HCT116 (cell line): ENCODE data around the gene LCE6A. TPM values are rescaled to one million over a fixed set of nuclear protein-coding genes. Genes with fewer than 3 reads are reported as not detected.

Source experiments
- ATAC-seq: fragments of 200-7000 bp; cut with Tn5 transposase; 2 replicates; pipeline ENCODE4 v1.9.1; 2020; ENCODE audit warnings: mild to moderate bottlenecking, moderate library complexity
- BruUV-seq: library from RNA; stranded (reverse); fragments of 400-500 nt; replicated peaks from 2 replicates; lab custom pipeline; 2021; lab: Mats Ljungman, UMichigan
- CTCF ChIA-PET: fragments of 300-600 bp; sonication (Branson Sonifier 250); formaldehyde crosslinking; loops from one replicate; lab custom pipeline; 2021; ENCODE audit warnings: antibody characterized with exemption; lab: Charles Lee
- POLR2A ChIA-PET: fragments of 300-600, 350-600 bp; sonication (Branson Sonifier 250); formaldehyde crosslinking; loops from one replicate; lab custom pipeline; 2021; ENCODE audit warnings: antibody characterized with exemption; lab: Charles Lee
- RAD21 ChIA-PET, 2 experiments: fragments of 300-600 bp; sonication (Branson Sonifier 250); formaldehyde crosslinking; loops; one replicate each; lab custom pipeline; 2023; ENCODE audit warnings: low total read pairs in 2 of 2; ENCODE audit not compliant: uncharacterized antibody in 2 of 2, unreplicated experiment in 2 of 2, low non-redundant PET in 1 of 2; lab: Charles Lee
- DNase-seq: peaks from one replicate; pipeline ENCODE4 v3.0.0-alpha.2; 2010; ENCODE audit warnings: low read depth, low spot score
- H2AFZ ChIP-seq: fragments of 200-600 bp; shearing (Covaris generic), sonication (generic); 2 replicates; pipeline ENCODE4 v1.6.1; 2017; ENCODE audit warnings: low read depth, mixed run types, mixed read lengths, antibody characterized with exemption, low read length; ENCODE audit not compliant: poor library complexity, severe bottlenecking
- H3K27ac ChIP-seq: 2 replicates; pipeline ENCODE4 v1.5.1; 2012; ENCODE audit warnings: low read depth, low read length
- H3K27me3 ChIP-seq: fragments of 200-600 bp; sonication (generic); 2 replicates; pipeline ENCODE4 v1.6.1; 2016; ENCODE audit warnings: mixed run types, low read length, mixed read lengths; ENCODE audit not compliant: insufficient read depth
- H3K36me3 ChIP-seq, 2 experiments: fragments of 200-500 bp in 1 of 2; fragments of 200-600 bp in 1 of 2; sonication (Bioruptor generic) in 1 of 2; sonication (generic) in 1 of 2; 2 replicates each; pipeline versions ENCODE4 v1.5.1 to v1.6.1; 2014 to 2016; ENCODE audit warnings: low read length in 2 of 2, inconsistent platforms in 1 of 2, mixed read lengths in 1 of 2, mixed run types in 1 of 2; ENCODE audit not compliant: insufficient read depth in 2 of 2, control insufficient read depth in 1 of 2
- H3K4me1 ChIP-seq, 2 experiments: fragments of 200-600 bp in 1 of 2; sonication (generic) in 1 of 2; 2 replicates each; pipeline versions ENCODE4 v1.5.1 to v1.6.1; 2012 to 2017; ENCODE audit warnings: low read length in 2 of 2, inconsistent platforms in 1 of 2, mild to moderate bottlenecking in 1 of 2, mixed read lengths in 1 of 2, mixed run types in 1 of 2, moderate library complexity in 1 of 2; ENCODE audit not compliant: insufficient read depth in 2 of 2, control insufficient read depth in 1 of 2
- H3K4me2 ChIP-seq: fragments of 200-600 bp; sonication (generic); 2 replicates; pipeline ENCODE4 v1.6.1; 2017; ENCODE audit warnings: mixed run types, low read length, mixed read lengths
- H3K4me3 ChIP-seq, 2 experiments: fragments of 200-600 bp in 1 of 2; sonication (generic) in 1 of 2; replicated peaks in 1 of 2; 2 replicates each; pipeline ENCODE4 v1.5.1; 2011 to 2016; ENCODE audit warnings: low read length in 2 of 2, control low read depth in 1 of 2, low read depth in 1 of 2, mild to moderate bottlenecking in 1 of 2, mixed read lengths in 1 of 2, mixed run types in 1 of 2
- H3K79me2 ChIP-seq: fragments of 200-600 bp; sonication (generic); 2 replicates; pipeline ENCODE4 v1.6.1; 2017; ENCODE audit warnings: mild to moderate bottlenecking, mixed run types, low read length, moderate library complexity, mixed read lengths; ENCODE audit not compliant: insufficient read depth
- H3K9ac ChIP-seq: fragments of 200-600 bp; sonication (generic); 2 replicates; pipeline ENCODE4 v1.6.1; 2016; ENCODE audit warnings: low read length, mixed read lengths
- H3K9me2 ChIP-seq: fragments of 200-600 bp; sonication (generic), shearing (Covaris generic); 2 replicates; pipeline ENCODE4 v1.6.1; 2017; ENCODE audit warnings: mixed run types, mild to moderate bottlenecking, moderate library complexity; ENCODE audit not compliant: insufficient read depth
- H3K9me3 ChIP-seq, 2 experiments: fragments of 200-500 bp in 1 of 2; fragments of 200-600 bp in 1 of 2; sonication (Bioruptor generic) in 1 of 2; sonication (generic) in 1 of 2; 2 replicates each; pipeline ENCODE4 v1.6.1; 2014 to 2017; ENCODE audit warnings: low read length in 2 of 2, mixed read lengths in 2 of 2, inconsistent platforms in 1 of 2, low read depth in 1 of 2, mild to moderate bottlenecking in 1 of 2, mixed run types in 1 of 2, moderate library complexity in 1 of 2; ENCODE audit not compliant: control insufficient read depth in 1 of 2, insufficient read depth in 1 of 2
- H4K20me1 ChIP-seq: fragments of 200-600 bp; sonication (generic), shearing (Covaris generic); 2 replicates; pipeline ENCODE4 v1.6.1; 2017; ENCODE audit warnings: mixed run types, mild to moderate bottlenecking, moderate library complexity; ENCODE audit not compliant: insufficient read depth
- CBX3 ChIP-seq: IDR thresholded peaks from 2 replicates; pipeline ENCODE4 v1.6.1; 2012; ENCODE audit warnings: low read depth
- EGR1 ChIP-seq: IDR thresholded peaks from 2 replicates; pipeline ENCODE4 v1.6.1; 2012; ENCODE audit warnings: low read depth
- ELF1 ChIP-seq: IDR thresholded peaks from 2 replicates; pipeline ENCODE4 v1.6.1; 2012; ENCODE audit warnings: low read depth, borderline replicate concordance
- JUND ChIP-seq: IDR thresholded peaks from 2 replicates; pipeline ENCODE4 v1.6.1; 2012
- POLR2A ChIP-seq: IDR thresholded peaks from 2 replicates; pipeline ENCODE4 v1.7.0; 2011; ENCODE audit warnings: borderline replicate concordance; ENCODE audit not compliant: insufficient read depth, insufficient read length; ENCODE audit errors: extremely low read depth
- ZNF274 ChIP-seq: fragments of 200-500 bp; sonication (Bioruptor generic); IDR thresholded peaks from 2 replicates; pipeline ENCODE4 v1.6.1; 2014; ENCODE audit warnings: mild to moderate bottlenecking, low read depth, low read length, inconsistent platforms
- intact Hi-C: fragments of 100-400 bp; cut with micrococcal nuclease; formaldehyde crosslinking; loops from 2 replicates; pipeline ENCODE4 v1.10.0; 2022
- total RNA-seq: library from RNA; stranded (reverse); gene quantifications from one replicate; pipeline ENCODE4 v1.2.1, GENCODE V29; 2021; ENCODE audit not compliant: unreplicated experiment
- TF ChIP-seq, protein P1 (sequence below): IDR thresholded peaks from 2 replicates; pipeline ENCODE4 v1.6.1; 2011; ENCODE audit warnings: mild to moderate bottlenecking, low read length, moderate library complexity; ENCODE audit not compliant: insufficient replicate concordance; ENCODE audit errors: extremely low read depth
- TF ChIP-seq, protein P2 (sequence below), 3 experiments: fragments of 200-600 bp in 1 of 3; sonication (generic) in 1 of 3; IDR thresholded peaks in 2 of 3; conservative IDR thresholded peaks in 1 of 3; 2 replicates each; pipeline ENCODE4 v1.5.1; 2012 to 2017; ENCODE audit warnings: low read depth in 2 of 3, low read length in 2 of 3, antibody characterized with exemption in 1 of 3, borderline replicate concordance in 1 of 3, control low read depth in 1 of 3, mild to moderate bottlenecking in 1 of 3, mixed read lengths in 1 of 3, mixed run types in 1 of 3, moderate library complexity in 1 of 3; ENCODE audit not compliant: insufficient read depth in 1 of 3

LCE6A gene
- total RNA-seq, 1 experiment from 2014 or later: not detected

- Histone ChIP-seq H4K20me1 (no peaks in the 10 kb centered on the region), H3K27ac (no peak overlapping the region), H3K9ac (no peak overlapping the region), H3K4me2 (no peak overlapping the region), H3K9me2 (no peaks in the 10 kb centered on the region), H2AFZ (no peak overlapping the region), H3K27me3 (peaks cover 40% of the 10 kb centered on the region), H3K9me3 (no peaks in the 10 kb centered on the region), H3K36me3 (no peaks in the 10 kb centered on the region), H3K4me3 (no peak overlapping the region), H3K4me1 (no peaks in the 10 kb centered on the region), H3K79me2 (no peaks in the 10 kb centered on the region)
- BruUV-seq: no TSS peak
- ChIA-PET RAD21 (interaction anchor here in 1 of 2 experiments (1.0 kb wide), 1 partner anchor 307 kb away, joined by 3 read pairs; no protein-coding TSS in a partner anchor), POLR2A (no interaction called here), CTCF (no interaction called here)
- TF ChIP-seq CBX3: no peak
- TF ChIP-seq, protein P1, sequence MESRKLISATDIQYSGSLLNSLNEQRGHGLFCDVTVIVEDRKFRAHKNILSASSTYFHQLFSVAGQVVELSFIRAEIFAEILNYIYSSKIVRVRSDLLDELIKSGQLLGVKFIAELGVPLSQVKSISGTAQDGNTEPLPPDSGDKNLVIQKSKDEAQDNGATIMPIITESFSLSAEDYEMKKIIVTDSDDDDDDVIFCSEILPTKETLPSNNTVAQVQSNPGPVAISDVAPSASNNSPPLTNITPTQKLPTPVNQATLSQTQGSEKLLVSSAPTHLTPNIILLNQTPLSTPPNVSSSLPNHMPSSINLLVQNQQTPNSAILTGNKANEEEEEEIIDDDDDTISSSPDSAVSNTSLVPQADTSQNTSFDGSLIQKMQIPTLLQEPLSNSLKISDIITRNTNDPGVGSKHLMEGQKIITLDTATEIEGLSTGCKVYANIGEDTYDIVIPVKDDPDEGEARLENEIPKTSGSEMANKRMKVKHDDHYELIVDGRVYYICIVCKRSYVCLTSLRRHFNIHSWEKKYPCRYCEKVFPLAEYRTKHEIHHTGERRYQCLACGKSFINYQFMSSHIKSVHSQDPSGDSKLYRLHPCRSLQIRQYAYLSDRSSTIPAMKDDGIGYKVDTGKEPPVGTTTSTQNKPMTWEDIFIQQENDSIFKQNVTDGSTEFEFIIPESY: no peak
- no peak for TF ChIP-seq POLR2A
- TF ChIP-seq ELF1: no peak
- no peak for TF ChIP-seq JUND
- TF ChIP-seq, protein P2, sequence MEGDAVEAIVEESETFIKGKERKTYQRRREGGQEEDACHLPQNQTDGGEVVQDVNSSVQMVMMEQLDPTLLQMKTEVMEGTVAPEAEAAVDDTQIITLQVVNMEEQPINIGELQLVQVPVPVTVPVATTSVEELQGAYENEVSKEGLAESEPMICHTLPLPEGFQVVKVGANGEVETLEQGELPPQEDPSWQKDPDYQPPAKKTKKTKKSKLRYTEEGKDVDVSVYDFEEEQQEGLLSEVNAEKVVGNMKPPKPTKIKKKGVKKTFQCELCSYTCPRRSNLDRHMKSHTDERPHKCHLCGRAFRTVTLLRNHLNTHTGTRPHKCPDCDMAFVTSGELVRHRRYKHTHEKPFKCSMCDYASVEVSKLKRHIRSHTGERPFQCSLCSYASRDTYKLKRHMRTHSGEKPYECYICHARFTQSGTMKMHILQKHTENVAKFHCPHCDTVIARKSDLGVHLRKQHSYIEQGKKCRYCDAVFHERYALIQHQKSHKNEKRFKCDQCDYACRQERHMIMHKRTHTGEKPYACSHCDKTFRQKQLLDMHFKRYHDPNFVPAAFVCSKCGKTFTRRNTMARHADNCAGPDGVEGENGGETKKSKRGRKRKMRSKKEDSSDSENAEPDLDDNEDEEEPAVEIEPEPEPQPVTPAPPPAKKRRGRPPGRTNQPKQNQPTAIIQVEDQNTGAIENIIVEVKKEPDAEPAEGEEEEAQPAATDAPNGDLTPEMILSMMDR (IDR thresholded peaks at IDR 0.05 in 2 of 3, conservative IDR thresholded peaks at IDR 0.05 in 1 of 3; ENCODE audit: borderline replicate concordance in 1 of 3, insufficient read depth in 1 of 3, low read depth in 2 of 3, low read length in 2 of 3): no peak
- TF ChIP-seq ZNF274: no peak
- no peak for TF ChIP-seq EGR1
- ATAC-seq: no peak
- intact Hi-C loops: no loop called here
- DNase-seq: no peak
Measured at GRCh38 chr1:152884966-152885624, 42.4 kb downstream of the LCE6A start.
